WTC11 (cell line): ENCODE measurements around the gene MEPCE. TPM values are rescaled to one million over a fixed set of nuclear protein-coding genes. Genes with fewer than 3 reads are reported as not detected.

ENCODE experiments used
- ATAC-seq: fragments of 200-7000 bp; cut with Tn5 transposase; 2 replicates; pipeline ENCODE4 v1.10.0; 2021; ENCODE audit warnings: mild to moderate bottlenecking, moderate library complexity
- CTCF ChIA-PET: fragments of 300-600 bp; sonication (Branson Sonifier 250); formaldehyde crosslinking; loops from one replicate; lab custom pipeline; 2021; ENCODE audit warnings: antibody characterized with exemption; lab: Charles Lee
- POLR2A ChIA-PET: fragments of 350-600 bp; sonication (Branson Sonifier 250); formaldehyde crosslinking; loops from one replicate; lab custom pipeline; 2021; ENCODE audit warnings: antibody characterized with exemption; lab: Charles Lee
- DNase-seq: peaks from one replicate; pipeline ENCODE4 v3.0.0; 2021; ENCODE audit warnings: low spot score
- H3K27ac Mint-ChIP-seq: 2 replicates; pipeline ENCODE4 v1.8.0; 2021; ENCODE audit warnings: mixed read lengths
- H3K27me3 Mint-ChIP-seq: 2 replicates; pipeline ENCODE4 v1.8.0; 2021; ENCODE audit warnings: low read depth, mild to moderate bottlenecking, moderate library complexity, mixed read lengths
- H3K36me3 Mint-ChIP-seq: 2 replicates; pipeline ENCODE4 v1.8.0; 2021; ENCODE audit warnings: mixed read lengths
- H3K4me1 Mint-ChIP-seq: 2 replicates; pipeline ENCODE4 v1.8.0; 2022; ENCODE audit warnings: mixed read lengths
- H3K4me3 Mint-ChIP-seq: 2 replicates; pipeline ENCODE4 v1.8.0; 2021; ENCODE audit warnings: mild to moderate bottlenecking, moderate library complexity, mixed read lengths
- H3K9me3 Mint-ChIP-seq: 2 replicates; pipeline ENCODE4 v1.8.0; 2021; ENCODE audit warnings: mixed read lengths
- ARID4B ChIP-seq: sonication (generic); formaldehyde crosslinking; IDR thresholded peaks from 2 replicates; pipeline ENCODE4 v1.8.0; 2023; ENCODE audit warnings: missing genetic modification reagents, mild to moderate bottlenecking, borderline replicate concordance
- ATF1 ChIP-seq: sonication (generic); formaldehyde crosslinking; IDR thresholded peaks from 2 replicates; pipeline ENCODE4 v1.8.1; 2023; ENCODE audit warnings: mild to moderate bottlenecking, moderate library complexity, missing genetic modification reagents
- ATF2 ChIP-seq: sonication (generic); formaldehyde crosslinking; IDR thresholded peaks from 2 replicates; pipeline ENCODE4 v1.8.1; 2022; ENCODE audit warnings: low read depth, missing genetic modification reagents, borderline replicate concordance
- CBFB ChIP-seq: sonication (generic); formaldehyde crosslinking; IDR thresholded peaks from 2 replicates; pipeline ENCODE4 v1.8.1; 2022; ENCODE audit warnings: mild to moderate bottlenecking, low read depth, missing genetic modification reagents
- E2F5 ChIP-seq: sonication (generic); formaldehyde crosslinking; IDR thresholded peaks from 2 replicates; pipeline ENCODE4 v1.8.1; 2022; ENCODE audit warnings: mild to moderate bottlenecking, moderate library complexity, missing genetic modification reagents
- FOXK1 ChIP-seq: sonication (generic); formaldehyde crosslinking; IDR thresholded peaks from 2 replicates; pipeline ENCODE4 v1.8.0; 2022; ENCODE audit warnings: mild to moderate bottlenecking, moderate library complexity, missing genetic modification reagents
- GTF2I ChIP-seq: fragments of 250-450 bp; sonication (Bioruptor Pico); conservative IDR thresholded peaks from 2 replicates; pipeline ENCODE4 v1.4.0; 2021; ENCODE audit warnings: mild to moderate bottlenecking
- MAX ChIP-seq: sonication (generic); formaldehyde crosslinking; IDR thresholded peaks from 2 replicates; pipeline ENCODE4 v1.8.0; 2022; ENCODE audit warnings: mild to moderate bottlenecking, missing genetic modification reagents
- MXD4 ChIP-seq: fragments of 250-450 bp; sonication (Bioruptor Pico); IDR thresholded peaks from 2 replicates; pipeline ENCODE4 v1.8.0; 2021; ENCODE audit warnings: mild to moderate bottlenecking, moderate library complexity, borderline replicate concordance
- PRRX2 ChIP-seq: fragments of 250-450 bp; sonication (Bioruptor Pico); IDR thresholded peaks from 2 replicates; pipeline ENCODE4 v1.8.0; 2021; ENCODE audit warnings: mild to moderate bottlenecking
- SOX15 ChIP-seq: fragments of 250-450 bp; sonication (Bioruptor Pico); IDR thresholded peaks from 2 replicates; pipeline ENCODE4 v1.9.0; 2021; ENCODE audit warnings: mild to moderate bottlenecking
- TEAD1 ChIP-seq: sonication (generic); formaldehyde crosslinking; IDR thresholded peaks from 2 replicates; pipeline ENCODE4 v1.8.0; 2022; ENCODE audit warnings: mild to moderate bottlenecking, missing genetic modification reagents
- ZNF138 ChIP-seq: sonication (generic); formaldehyde crosslinking; conservative IDR thresholded peaks from 2 replicates; pipeline ENCODE4 v1.8.1; 2022; ENCODE audit warnings: mild to moderate bottlenecking, moderate library complexity, missing genetic modification reagents
- ZNF396 ChIP-seq: fragments of 250-450 bp; sonication (Bioruptor Pico); IDR thresholded peaks from 2 replicates; pipeline ENCODE4 v1.8.0; 2021; ENCODE audit warnings: mild to moderate bottlenecking, moderate library complexity, borderline replicate concordance
- total RNA-seq: library from RNA; stranded (reverse); gene quantifications from 3 replicates; pipeline ENCODE4 v1.2.3, GENCODE V29; 2021
- TF ChIP-seq, protein P1 (sequence below): sonication (generic); formaldehyde crosslinking; IDR thresholded peaks from 2 replicates; pipeline ENCODE4 v1.8.0; 2022; ENCODE audit warnings: mild to moderate bottlenecking, missing genetic modification reagents
- TF ChIP-seq, protein P2 (sequence below): fragments of 250-450 bp; sonication (Bioruptor Pico); IDR thresholded peaks from 2 replicates; pipeline ENCODE4 v1.9.0; 2021; ENCODE audit warnings: mild to moderate bottlenecking
- TF ChIP-seq, protein P3 (sequence below): sonication (generic); formaldehyde crosslinking; IDR thresholded peaks from 2 replicates; pipeline ENCODE4 v1.8.1; 2023; ENCODE audit warnings: mild to moderate bottlenecking, missing genetic modification reagents, moderate library complexity
- TF ChIP-seq, protein P4 (sequence below): sonication (generic); formaldehyde crosslinking; IDR thresholded peaks from 2 replicates; pipeline ENCODE4 v1.8.0; 2023; ENCODE audit warnings: mild to moderate bottlenecking, missing genetic modification reagents
- TF ChIP-seq, protein P5 (sequence below): sonication (generic); formaldehyde crosslinking; IDR thresholded peaks from 2 replicates; pipeline ENCODE4 v1.8.1; 2023; ENCODE audit warnings: mild to moderate bottlenecking, missing genetic modification reagents

Gene MEPCE
- total RNA-seq, 1 experiment from 2014 or later, result 41.9 TPM

GRCh38 chr7:100472854-100473499, 43.3 kb downstream of the MEPCE start:
- ATAC-seq, result no peak
- H3K36me3 Mint-ChIP-seq, result no peaks in the 10 kb centered on the region
- H3K4me3 Mint-ChIP-seq, result no peak overlapping the region
- no peak for DNase-seq
- ChIA-PET CTCF (interaction anchor here (1.0 to 1.5 kb wide), 3 partner anchors 10 to 91 kb away, joined by 3 to 5 read pairs (median 4); no protein-coding TSS in a partner anchor), POLR2A (no interaction called here)
- no peak for TF ChIP-seq MAX (CRISPR knock-in tag)
- TF ChIP-seq E2F5 (CRISPR knock-in tag), result no peak
- TF ChIP-seq TEAD1 (CRISPR knock-in tag), result no peak
- TF ChIP-seq SOX15 (CRISPR knock-in tag), result no peak
- TF ChIP-seq FOXK1 (CRISPR knock-in tag), result no peak
- no peak for TF ChIP-seq ATF1 (CRISPR knock-in tag)
- TF ChIP-seq ZNF396, result no peak
- TF ChIP-seq, protein P1, sequence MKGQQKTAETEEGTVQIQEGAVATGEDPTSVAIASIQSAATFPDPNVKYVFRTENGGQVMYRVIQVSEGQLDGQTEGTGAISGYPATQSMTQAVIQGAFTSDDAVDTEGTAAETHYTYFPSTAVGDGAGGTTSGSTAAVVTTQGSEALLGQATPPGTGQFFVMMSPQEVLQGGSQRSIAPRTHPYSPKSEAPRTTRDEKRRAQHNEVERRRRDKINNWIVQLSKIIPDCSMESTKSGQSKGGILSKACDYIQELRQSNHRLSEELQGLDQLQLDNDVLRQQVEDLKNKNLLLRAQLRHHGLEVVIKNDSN, result no peak
- TF ChIP-seq CBFB, result no peak
- TF ChIP-seq, protein P2, sequence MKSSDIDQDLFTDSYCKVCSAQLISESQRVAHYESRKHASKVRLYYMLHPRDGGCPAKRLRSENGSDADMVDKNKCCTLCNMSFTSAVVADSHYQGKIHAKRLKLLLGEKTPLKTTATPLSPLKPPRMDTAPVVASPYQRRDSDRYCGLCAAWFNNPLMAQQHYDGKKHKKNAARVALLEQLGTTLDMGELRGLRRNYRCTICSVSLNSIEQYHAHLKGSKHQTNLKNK (CRISPR knock-in tag), result no peak
- TF ChIP-seq ARID4B (CRISPR knock-in tag), result no peak
- TF ChIP-seq, protein P3, sequence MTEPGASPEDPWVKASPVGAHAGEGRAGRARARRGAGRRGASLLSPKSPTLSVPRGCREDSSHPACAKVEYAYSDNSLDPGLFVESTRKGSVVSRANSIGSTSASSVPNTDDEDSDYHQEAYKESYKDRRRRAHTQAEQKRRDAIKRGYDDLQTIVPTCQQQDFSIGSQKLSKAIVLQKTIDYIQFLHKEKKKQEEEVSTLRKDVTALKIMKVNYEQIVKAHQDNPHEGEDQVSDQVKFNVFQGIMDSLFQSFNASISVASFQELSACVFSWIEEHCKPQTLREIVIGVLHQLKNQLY (CRISPR knock-in tag), result no peak
- no peak for TF ChIP-seq ZNF138 (CRISPR knock-in tag)
- TF ChIP-seq ATF2 (CRISPR knock-in tag), result no peak
- TF ChIP-seq GTF2I (CRISPR knock-in tag), result no peak
- no peak for TF ChIP-seq MXD4
- no peak for TF ChIP-seq PRRX2 (CRISPR knock-in tag)
- TF ChIP-seq, protein P4, sequence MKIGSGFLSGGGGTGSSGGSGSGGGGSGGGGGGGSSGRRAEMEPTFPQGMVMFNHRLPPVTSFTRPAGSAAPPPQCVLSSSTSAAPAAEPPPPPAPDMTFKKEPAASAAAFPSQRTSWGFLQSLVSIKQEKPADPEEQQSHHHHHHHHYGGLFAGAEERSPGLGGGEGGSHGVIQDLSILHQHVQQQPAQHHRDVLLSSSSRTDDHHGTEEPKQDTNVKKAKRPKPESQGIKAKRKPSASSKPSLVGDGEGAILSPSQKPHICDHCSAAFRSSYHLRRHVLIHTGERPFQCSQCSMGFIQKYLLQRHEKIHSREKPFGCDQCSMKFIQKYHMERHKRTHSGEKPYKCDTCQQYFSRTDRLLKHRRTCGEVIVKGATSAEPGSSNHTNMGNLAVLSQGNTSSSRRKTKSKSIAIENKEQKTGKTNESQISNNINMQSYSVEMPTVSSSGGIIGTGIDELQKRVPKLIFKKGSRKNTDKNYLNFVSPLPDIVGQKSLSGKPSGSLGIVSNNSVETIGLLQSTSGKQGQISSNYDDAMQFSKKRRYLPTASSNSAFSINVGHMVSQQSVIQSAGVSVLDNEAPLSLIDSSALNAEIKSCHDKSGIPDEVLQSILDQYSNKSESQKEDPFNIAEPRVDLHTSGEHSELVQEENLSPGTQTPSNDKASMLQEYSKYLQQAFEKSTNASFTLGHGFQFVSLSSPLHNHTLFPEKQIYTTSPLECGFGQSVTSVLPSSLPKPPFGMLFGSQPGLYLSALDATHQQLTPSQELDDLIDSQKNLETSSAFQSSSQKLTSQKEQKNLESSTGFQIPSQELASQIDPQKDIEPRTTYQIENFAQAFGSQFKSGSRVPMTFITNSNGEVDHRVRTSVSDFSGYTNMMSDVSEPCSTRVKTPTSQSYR (CRISPR knock-in tag), result no peak
- TF ChIP-seq, protein P5, sequence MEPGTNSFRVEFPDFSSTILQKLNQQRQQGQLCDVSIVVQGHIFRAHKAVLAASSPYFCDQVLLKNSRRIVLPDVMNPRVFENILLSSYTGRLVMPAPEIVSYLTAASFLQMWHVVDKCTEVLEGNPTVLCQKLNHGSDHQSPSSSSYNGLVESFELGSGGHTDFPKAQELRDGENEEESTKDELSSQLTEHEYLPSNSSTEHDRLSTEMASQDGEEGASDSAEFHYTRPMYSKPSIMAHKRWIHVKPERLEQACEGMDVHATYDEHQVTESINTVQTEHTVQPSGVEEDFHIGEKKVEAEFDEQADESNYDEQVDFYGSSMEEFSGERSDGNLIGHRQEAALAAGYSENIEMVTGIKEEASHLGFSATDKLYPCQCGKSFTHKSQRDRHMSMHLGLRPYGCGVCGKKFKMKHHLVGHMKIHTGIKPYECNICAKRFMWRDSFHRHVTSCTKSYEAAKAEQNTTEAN (CRISPR knock-in tag), result no peak
- peaks cover 26% of the 10 kb centered on the region for H3K4me1 Mint-ChIP-seq
- H3K27ac Mint-ChIP-seq, result no peak overlapping the region
- H3K27me3 Mint-ChIP-seq, result no peaks in the 10 kb centered on the region
- H3K9me3 Mint-ChIP-seq, result no peaks in the 10 kb centered on the region
